Left ventricle myocardium inferior (tissue), 1 donor: ENCODE results near the gene OR51B6. TPM values are rescaled to one million over a fixed set of nuclear protein-coding genes. Genes with fewer than 3 reads are reported as not detected.

ENCODE experiments used
- DNase-seq: peaks from one replicate; pipeline ENCODE4 v3.0.0-alpha.2; 2020
- H3K27ac ChIP-seq: fragments of 200-600 bp; replicated peaks from 2 replicates; pipeline ENCODE4 v1.8.0; 2021
- H3K27me3 ChIP-seq: fragments of 200-600 bp; 2 replicates; pipeline ENCODE4 v1.8.0; 2021; ENCODE audit warnings: low read depth
- H3K36me3 ChIP-seq: fragments of 200-600 bp; 2 replicates; pipeline ENCODE4 v1.8.0; 2021
- H3K4me1 ChIP-seq: fragments of 200-600 bp; 2 replicates; pipeline ENCODE4 v1.8.0; 2021
- H3K4me3 ChIP-seq: fragments of 200-600 bp; 2 replicates; pipeline ENCODE4 v1.8.0; 2021; ENCODE audit warnings: mild to moderate bottlenecking, moderate library complexity
- H3K9me3 ChIP-seq: fragments of 200-600 bp; replicated peaks from 2 replicates; pipeline ENCODE4 v1.8.0; 2021
- CTCF ChIP-seq: fragments of 200-600 bp; IDR thresholded peaks from 2 replicates; pipeline ENCODE4 v1.8.0; 2021; ENCODE audit warnings: antibody characterized with exemption, mild to moderate bottlenecking, borderline replicate concordance
- intact Hi-C: fragments of 100-400 bp; cut with micrococcal nuclease; formaldehyde crosslinking; loops from one replicate; pipeline ENCODE4 v1.11.0; 2022
- long read RNA-seq: library from polyadenylated mRNA; unstranded; transcript quantifications from one replicate; pipeline ENCODE4 v2.0.0, GENCODE V29; 2021
- total RNA-seq: library from RNA; stranded (reverse); fragmentation: NEBNext Ultra II Directional; extraction: Animal tissue kit (Norgen Biotek cat#: 25700); gene quantifications from one replicate; pipeline ENCODE4 v1.2.1, GENCODE V29; 2021
- donor health status: DM: no; HTN: yes; CAD: no; lungs with severe emphysema.

OR51B6 gene
- not detected for total RNA-seq
- long read RNA-seq: 0 reads

GRCh38 chr11:5351208-5351607 is at the start of gene OR51B6:
TSS of gene OR51B6 (plus strand) at chr11:5351508. CDS start at chr11:5351508, 0 bp downstream.
- Histone ChIP-seq H3K4me1 (no peaks in the 10 kb centered on the region), H3K9me3 (no peaks in the 10 kb centered on the region), H3K27me3 (no peaks in the 10 kb centered on the region), H3K4me3 (no peak within 1 kb of the TSS), H3K36me3 (no peaks in the 10 kb centered on the region), H3K27ac (no peak within 1 kb of the TSS)
- no peak for DNase-seq
- intact Hi-C loops: no loop called here
- TF ChIP-seq CTCF: no peak

- TF ChIP-seq CTCF: no peak
- Histone ChIP-seq H3K4me3 (no peak within 1 kb of the TSS), H3K36me3 (no peaks in the 10 kb centered on the region), H3K27ac (no peak within 1 kb of the TSS), H3K9me3 (no peaks in the 10 kb centered on the region), H3K27me3 (no peaks in the 10 kb centered on the region), H3K4me1 (no peaks in the 10 kb centered on the region)
- DNase-seq: no peak
- intact Hi-C loops: no loop called here
Measured at GRCh38 chr11:5301846-5302245, 49.5 kb upstream of the OR51B6 start, which contains the start of gene OR51B4. TSS of gene OR51B4 (minus strand) at chr11:5301946. CDS start at chr11:5301946, 0 bp downstream.

- H3K9me3 ChIP-seq: no peaks in the 10 kb centered on the region
- H3K4me1 ChIP-seq: no peaks in the 10 kb centered on the region
- H3K27ac ChIP-seq: no peak overlapping the region
- no peak for DNase-seq
- no peaks in the 10 kb centered on the region for H3K27me3 ChIP-seq
- H3K4me3 ChIP-seq: no peak overlapping the region
- no peak for TF ChIP-seq CTCF
- intact Hi-C loops: no loop called here
- H3K36me3 ChIP-seq: no peaks in the 10 kb centered on the region
Measured at GRCh38 chr11:5303626-5304025, 47.7 kb upstream of the OR51B6 start.

GRCh38 chr11:5304046-5304445 is 47.3 kb upstream of the OR51B6 start:
- no peak for DNase-seq
- H3K4me3 ChIP-seq: no peak overlapping the region
- H3K27me3 ChIP-seq: no peaks in the 10 kb centered on the region
- no peak overlapping the region for H3K27ac ChIP-seq
- H3K9me3 ChIP-seq: no peaks in the 10 kb centered on the region
- intact Hi-C loops: no loop called here
- no peaks in the 10 kb centered on the region for H3K36me3 ChIP-seq
- no peak for TF ChIP-seq CTCF
- H3K4me1 ChIP-seq: no peaks in the 10 kb centered on the region

GRCh38 chr11:5307256-5308019 is 43.9 kb upstream of the OR51B6 start:
- no peaks in the 10 kb centered on the region for H3K4me1 ChIP-seq
- H3K36me3 ChIP-seq: no peaks in the 10 kb centered on the region
- H3K4me3 ChIP-seq: no peak overlapping the region
- DNase-seq: no peak
- no peaks in the 10 kb centered on the region for H3K27me3 ChIP-seq
- H3K9me3 ChIP-seq: no peaks in the 10 kb centered on the region
- no peak for TF ChIP-seq CTCF
- intact Hi-C loops: no loop called here
- H3K27ac ChIP-seq: no peak overlapping the region
